ENCODE data around the gene PSD2.

DNA sequence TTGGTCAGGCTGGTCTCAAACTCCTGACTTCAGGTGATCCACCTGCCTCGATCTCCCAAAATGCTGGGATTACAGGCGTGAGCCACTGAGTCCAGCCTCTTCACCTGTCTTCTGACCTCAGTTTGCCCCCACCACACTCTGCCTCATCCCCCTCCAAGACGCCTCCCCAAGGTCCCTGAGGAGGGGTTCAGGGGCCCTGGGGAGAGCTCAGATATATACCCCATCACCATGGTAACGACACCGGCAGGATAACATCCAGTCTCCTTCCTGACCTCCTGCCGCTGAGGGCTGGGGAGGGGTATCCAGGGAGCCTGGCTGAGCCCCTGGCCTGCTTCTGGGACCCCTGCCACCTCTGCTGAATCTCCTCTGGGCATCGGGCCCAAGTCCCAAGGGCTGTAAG lies 19.7 kb upstream of the PSD2 start:
- TF ChIP-seq CTCF (IDR thresholded peaks at IDR 0.05; ENCODE audit: insufficient read depth, low read depth, low read length) (no peak), EZH2 (IDR thresholded peaks at IDR 0.05; ENCODE audit: insufficient read depth, low read length) (no peak)

All from astrocyte (in vitro differentiated cells and primary cell).